ENCODE results near the gene MAPK8IP1.

MAPK8IP1 gene

DNA sequence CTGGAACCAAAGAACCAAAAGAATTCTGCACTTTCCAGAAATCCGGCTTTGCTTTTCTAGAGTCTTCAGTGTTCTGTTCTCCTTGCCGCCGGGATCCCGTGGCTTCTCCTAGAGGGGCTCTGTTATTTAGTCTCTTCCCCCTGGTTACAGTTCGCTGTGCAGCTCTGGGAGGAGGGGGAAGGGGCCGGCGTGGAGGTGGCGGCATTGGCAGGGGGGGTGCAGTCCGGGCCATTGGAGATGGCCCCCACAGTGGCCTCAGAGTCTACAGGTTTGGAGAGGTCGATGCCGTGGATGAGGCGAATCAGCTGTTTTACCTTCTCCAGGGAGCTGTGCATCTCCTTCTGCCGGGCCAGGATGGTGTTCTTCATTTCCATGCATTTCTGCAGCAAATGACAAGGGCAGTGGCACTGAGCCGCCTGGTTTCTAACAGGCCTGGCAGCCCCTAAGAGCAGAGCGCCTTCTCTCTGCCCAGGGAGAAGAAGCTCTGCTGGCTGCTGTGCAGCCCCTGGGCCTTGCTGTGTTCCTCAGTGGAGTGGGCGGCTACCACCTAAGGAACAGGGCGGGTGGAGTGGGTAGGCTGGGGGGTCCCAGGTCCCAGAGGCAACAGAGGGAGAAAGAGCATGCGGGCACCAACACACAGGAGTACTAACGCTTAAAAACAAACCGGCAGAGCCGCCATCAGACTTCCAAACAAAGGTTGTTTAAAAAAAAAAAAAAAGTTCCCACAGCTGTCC lies 48.6 kb downstream of the MAPK8IP1 start:
- in situ Hi-C loops (cut with MboI; ENCODE audit: low pct_unique_long_range_greater_than_20kb, low sequenced_read_pairs), result no loop called here

DNA sequence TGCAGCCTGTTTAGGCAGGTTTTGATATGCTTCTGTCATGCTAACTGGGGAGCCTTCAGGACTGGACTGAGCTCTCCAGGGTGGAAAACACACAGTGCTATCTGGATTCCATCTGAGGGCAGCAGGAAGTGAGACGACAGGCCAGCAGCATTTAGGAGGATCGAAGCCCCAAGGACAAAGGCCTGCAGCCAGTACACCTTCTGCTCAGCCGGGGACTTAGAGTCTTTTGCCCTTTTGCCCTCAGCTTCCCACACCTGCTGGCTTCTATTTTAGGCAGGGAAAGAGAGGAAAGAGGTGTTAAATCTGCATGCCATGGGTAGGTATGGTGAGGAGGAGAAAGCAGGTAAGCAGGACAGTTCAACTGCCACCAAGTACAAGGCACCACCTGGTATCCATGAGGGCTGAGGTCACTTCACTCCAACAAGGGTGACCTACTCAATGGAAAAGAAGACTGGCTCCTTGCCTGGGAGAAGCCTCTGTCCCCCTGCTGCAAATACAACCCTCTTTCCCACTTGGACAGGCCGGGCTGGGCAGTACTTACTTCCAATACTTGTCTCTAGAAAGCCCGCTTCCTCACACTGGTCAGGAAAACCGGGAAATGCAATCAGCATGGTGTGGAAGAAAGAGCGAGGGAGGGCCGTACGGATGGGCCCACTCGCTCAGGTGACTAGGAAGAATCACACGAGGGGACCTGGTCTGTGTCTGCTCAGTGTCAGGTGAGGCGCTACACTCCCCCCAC lies 49.3 kb downstream of the MAPK8IP1 start:
- in situ Hi-C loops (cut with MboI; ENCODE audit: low pct_unique_long_range_greater_than_20kb, low sequenced_read_pairs), result no loop called here
- DNase-seq, result no peak

More for the DNA sequence above, 48.6 kb downstream of the MAPK8IP1 start:
- no peak for DNase-seq

DNA sequence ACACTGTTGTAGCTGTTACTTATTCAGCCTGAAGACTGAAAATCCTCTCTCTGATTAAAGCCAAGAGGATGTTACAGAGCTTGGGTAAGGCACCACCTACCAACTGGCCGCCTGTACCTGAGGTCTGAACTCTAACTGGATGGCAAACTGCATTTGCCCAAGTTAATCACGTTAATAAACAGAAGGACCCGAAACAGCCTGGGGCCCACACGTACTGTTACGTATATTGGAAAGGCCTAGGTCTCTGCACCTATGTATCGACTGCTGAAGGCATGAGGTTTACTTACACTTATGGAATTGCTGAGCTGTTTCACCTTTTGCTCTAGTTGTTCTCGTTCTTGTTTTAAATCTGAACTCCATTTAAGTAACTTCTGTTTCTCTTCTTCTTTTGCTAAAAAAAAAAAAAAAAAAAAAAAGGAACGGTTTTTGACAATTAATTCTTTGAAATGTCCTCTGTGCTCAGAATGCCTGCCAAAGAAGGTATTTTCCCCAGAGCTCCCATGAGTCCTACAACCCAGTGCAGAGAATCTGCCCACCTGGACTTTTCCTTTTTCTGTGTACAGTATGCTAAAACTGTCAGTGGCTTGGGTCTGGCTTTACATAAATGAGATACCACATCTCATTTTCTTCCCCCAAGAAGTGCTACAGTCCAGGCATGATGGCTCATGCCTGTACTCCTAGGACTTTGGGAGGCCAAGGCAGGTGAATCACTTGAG lies 50.1 kb downstream of the MAPK8IP1 start:
- no peak for DNase-seq
- in situ Hi-C loops (cut with MboI; ENCODE audit: low pct_unique_long_range_greater_than_20kb, low sequenced_read_pairs), result no loop called here

DNA sequence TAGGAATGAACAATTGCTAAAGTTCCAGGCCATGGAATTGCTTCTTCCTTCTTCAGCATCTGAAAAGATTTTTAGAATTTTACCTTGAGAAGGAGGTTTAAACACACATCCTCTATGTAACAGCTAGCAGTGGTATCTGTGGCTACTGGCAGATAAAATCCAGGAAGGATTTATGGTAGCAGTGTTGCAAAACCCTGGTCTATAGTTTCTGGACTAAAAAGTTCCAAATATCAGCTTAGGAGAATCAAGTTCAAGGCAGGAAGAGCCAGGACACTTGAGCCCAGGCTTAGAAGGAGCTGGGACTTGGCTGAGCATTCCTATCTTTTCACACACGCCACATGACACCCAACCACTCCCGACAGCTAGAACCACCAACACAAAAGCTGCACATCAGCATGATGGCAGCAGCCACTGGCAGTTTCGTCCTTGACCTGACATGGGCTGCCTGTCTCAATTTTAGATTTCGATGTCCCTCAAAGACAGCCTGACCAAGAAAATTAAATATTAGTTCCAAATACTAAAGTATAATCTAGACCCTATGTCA lies 51.1 kb downstream of the MAPK8IP1 start:
- no peak for DNase-seq
- in situ Hi-C loops (cut with MboI; ENCODE audit: low pct_unique_long_range_greater_than_20kb, low sequenced_read_pairs), result no loop called here

DNA sequence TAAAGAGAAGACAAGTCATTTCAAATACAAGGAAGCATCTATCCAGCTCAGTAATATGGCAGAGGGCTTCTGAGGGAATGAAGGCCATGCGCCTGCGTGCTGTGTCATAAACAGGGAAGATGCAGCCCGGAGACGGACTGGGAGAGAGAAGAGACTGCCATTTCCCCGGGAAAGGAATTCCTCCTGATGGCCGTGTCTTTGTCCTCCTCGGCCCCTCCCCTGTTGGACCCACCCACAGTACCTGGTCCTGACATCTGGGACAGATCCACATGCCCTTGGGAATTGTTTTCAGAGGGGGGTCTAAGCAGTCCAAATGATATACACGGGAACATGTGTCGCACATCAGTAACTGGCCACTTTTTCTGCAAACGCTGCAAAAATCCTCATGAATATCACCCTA lies 52.5 kb downstream of the MAPK8IP1 start:
- DNase-seq, result no peak
- in situ Hi-C loops (cut with MboI; ENCODE audit: low pct_unique_long_range_greater_than_20kb, low sequenced_read_pairs), result no loop called here

DNA sequence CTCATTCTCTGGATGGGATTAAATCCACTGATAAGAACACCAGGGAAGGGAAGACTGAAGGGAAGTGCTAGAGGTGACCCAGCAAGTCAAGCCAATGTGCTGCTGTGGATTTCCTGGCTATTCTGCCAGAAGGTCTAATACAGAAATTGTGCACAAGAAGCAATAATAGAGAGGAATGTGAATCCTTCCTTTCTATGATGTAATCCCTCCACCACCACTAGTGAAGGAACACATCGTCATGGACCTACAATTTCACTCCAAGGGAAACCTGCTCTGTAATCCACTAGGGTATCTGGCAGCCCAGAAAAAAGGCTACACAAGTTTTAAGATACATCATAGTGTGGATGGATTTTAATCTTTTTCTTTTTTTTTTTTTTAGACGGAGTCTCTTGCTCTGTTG lies 54.4 kb downstream of the MAPK8IP1 start:
- in situ Hi-C loops (cut with MboI; ENCODE audit: low pct_unique_long_range_greater_than_20kb, low sequenced_read_pairs), result no loop called here
- DNase-seq, result no peak

DNA sequence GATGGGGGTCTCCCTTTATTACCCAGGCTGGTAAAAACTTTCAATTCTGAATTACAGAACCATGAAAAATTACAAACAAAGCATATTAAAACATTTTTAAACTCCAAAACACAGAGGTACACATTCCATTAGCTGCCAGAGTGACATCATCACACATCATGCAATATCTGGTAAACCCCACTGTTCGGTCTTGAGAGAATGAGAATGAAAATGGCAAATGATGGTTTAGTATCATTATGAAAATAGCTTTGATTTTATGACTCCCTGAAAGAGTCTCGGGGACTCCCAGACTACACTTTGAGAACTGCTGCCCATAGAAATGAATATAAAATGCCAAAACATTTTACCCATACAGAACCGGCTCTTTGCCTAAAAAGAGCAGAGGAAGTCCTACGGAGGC lies 55.8 kb downstream of the MAPK8IP1 start:
- in situ Hi-C loops (cut with MboI; ENCODE audit: low pct_unique_long_range_greater_than_20kb, low sequenced_read_pairs), result no loop called here
- no peak for DNase-seq

DNA sequence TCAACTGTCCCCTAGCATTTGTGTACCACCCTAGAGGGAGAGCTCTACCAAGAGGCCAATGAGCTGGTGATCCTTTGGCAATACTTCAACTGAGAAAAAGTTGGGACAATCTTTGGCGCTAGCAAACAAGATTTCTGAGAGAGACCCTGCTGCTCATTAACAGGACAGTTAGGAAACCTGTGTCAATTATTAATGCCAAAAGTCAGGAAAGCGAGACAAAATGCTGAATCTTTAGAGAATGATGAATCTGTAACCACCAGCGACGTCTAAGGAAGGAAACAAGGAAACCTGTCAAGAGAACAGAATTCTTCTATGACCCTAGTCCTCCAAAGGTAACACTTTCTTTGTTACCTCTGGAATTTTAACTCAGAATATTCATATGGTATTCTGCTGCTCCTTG lies 56.9 kb downstream of the MAPK8IP1 start:
- DNase-seq, result no peak
- in situ Hi-C loops (cut with MboI; ENCODE audit: low pct_unique_long_range_greater_than_20kb, low sequenced_read_pairs), result no loop called here

DNA sequence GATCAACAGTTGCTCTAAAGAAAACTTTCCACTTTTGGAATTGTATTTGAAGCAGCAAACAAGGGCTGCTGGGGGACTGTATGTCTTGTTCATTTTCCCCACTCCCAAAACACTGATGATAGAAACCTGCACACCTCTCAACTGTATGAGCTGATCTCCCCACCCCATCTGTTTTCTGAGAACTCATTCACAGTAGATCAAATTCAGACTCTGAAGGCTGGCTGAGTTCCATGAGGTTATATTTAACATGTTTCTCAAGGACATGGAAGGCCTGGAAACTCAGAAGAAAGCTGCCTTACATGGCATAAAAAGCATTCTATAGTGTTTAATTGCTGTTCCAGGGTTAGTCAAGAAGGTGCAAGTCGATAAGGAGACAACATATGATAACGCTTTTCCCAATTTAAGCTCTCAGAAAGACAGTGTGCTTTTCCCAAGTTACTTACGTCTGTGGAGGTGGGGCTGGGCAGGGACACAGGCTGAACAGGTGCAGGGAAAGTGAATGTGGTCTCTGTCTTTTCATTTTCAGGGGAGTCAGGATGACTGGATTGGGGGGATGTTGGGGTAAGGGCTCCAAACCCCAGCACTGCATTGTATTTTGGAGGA lies 60.0 kb downstream of the MAPK8IP1 start:
- in situ Hi-C loops (cut with MboI; ENCODE audit: low pct_unique_long_range_greater_than_20kb, low sequenced_read_pairs), result no loop called here
- DNase-seq, result no peak

DNA sequence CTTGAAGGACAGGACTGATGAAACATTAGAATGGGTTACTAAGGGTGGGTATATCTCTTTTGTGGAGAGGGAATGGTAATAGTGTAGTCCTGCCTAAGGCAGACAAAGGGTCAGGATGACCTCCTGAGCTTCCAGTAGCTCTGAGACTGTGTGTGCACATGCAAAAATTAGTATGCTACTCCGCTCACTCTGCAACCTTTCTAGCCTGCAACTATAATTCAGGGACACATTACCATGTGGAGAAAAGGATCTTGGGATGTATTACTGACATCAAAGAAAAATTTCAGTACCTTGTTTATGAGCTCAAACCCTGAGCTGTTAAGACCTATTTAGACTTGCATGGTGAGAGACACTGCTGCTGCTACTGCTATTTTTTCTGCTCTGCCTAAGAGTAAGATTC lies 62.4 kb downstream of the MAPK8IP1 start:
- in situ Hi-C loops (cut with MboI; ENCODE audit: low pct_unique_long_range_greater_than_20kb, low sequenced_read_pairs), result no loop called here
- no peak for DNase-seq

DNA sequence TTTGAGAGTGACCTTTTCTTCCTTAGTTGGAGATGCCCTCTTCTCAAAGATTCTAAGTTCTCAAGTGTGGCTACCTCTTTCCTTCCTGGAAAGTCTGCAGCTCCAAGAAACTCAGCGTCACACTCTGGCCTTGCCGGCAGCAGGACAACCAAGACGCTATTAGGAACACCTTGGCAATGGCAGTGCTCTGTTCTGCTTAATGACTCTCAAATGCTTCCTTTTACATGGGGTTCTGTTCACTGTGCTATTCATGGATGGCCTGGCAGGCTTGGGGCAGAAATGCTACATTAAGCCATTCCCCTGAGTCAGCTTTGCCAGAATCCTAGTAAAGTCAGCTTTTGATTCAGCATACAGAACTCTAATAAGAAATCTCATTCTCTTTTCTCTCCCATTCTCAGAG lies 62.9 kb downstream of the MAPK8IP1 start:
- in situ Hi-C loops (cut with MboI; ENCODE audit: low pct_unique_long_range_greater_than_20kb, low sequenced_read_pairs), result no loop called here
- DNase-seq, result no peak

DNA sequence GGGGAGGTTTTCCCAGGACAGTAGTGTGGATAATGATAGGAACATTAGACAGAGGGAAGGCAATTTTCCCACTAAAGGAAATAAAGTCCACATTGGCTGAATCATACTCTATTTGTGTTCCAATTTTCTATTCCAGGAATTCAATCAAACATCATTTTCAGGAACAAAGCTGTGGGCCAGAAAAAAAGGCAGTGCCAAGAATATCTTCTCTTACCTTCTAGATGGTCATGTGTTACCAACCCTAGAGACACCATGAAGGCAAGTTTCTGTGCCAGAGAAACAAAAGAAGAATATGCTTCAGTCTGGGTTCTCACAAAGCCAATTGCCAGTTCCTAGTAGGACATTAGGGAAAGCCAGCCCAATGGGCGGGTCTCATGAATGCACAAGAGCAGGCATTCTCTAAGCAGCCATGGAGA lies 64.5 kb downstream of the MAPK8IP1 start:
- no peak for DNase-seq
- in situ Hi-C loops (cut with MboI; ENCODE audit: low pct_unique_long_range_greater_than_20kb, low sequenced_read_pairs), result no loop called here

All from KBM-7 (cell line).